Lung (tissue), 12 donors: ENCODE results near the gene CTXND2. TPM values are rescaled to one million over a fixed set of nuclear protein-coding genes. Genes with fewer than 3 reads are reported as not detected.

Source experiments
- ATAC-seq: fragments of 200-7000 bp; cut with Tn5 transposase; one replicate; pipeline ENCODE4 v1.9.1; 2020; ENCODE audit warnings: moderate number of reproducible peaks; ENCODE audit not compliant: insufficient read depth, low FRiP score
- DNase-seq, 3 donors: peaks; one replicate each; pipeline ENCODE4 v3.0.0-alpha.2; 2013 to 2017
- H3K27ac ChIP-seq, 2 donors: one replicate each; pipeline ENCODE4 v1.5.1; 2013; ENCODE audit warnings: mild to moderate bottlenecking in 2 of 2, moderate library complexity in 2 of 2, control low read depth in 1 of 2, inconsistent platforms in 1 of 2, low read depth in 1 of 2, low read length in 1 of 2
- H3K27me3 ChIP-seq, 3 donors: one replicate each; pipeline ENCODE4 v1.5.1; 2013; ENCODE audit warnings: low read length in 2 of 3; ENCODE audit not compliant: control insufficient read depth in 3 of 3, insufficient read depth in 3 of 3
- H3K36me3 ChIP-seq, 4 donors: one replicate each; pipeline ENCODE4 v1.5.1; 2013; ENCODE audit warnings: low read length in 4 of 4, mild to moderate bottlenecking in 1 of 4, moderate library complexity in 1 of 4; ENCODE audit not compliant: control insufficient read depth in 4 of 4, insufficient read depth in 4 of 4
- H3K4me1 ChIP-seq, 5 donors: one replicate each; pipeline ENCODE4 v1.5.1; 2013; ENCODE audit warnings: low read length in 5 of 5, mild to moderate bottlenecking in 2 of 5, moderate library complexity in 1 of 5; ENCODE audit not compliant: control insufficient read depth in 5 of 5, insufficient read depth in 5 of 5
- H3K4me3 ChIP-seq: one replicate; pipeline ENCODE4 v1.5.1; 2013; ENCODE audit warnings: mild to moderate bottlenecking, control low read depth, moderate library complexity
- H3K9ac ChIP-seq, 2 donors: one replicate each; pipeline ENCODE4 v1.5.1; 2013; ENCODE audit warnings: low read length in 2 of 2, control low read depth in 1 of 2; ENCODE audit not compliant: insufficient read depth in 1 of 2
- H3K9me3 ChIP-seq, 4 donors: one replicate each; pipeline ENCODE4 v1.5.1; 2013; ENCODE audit warnings: low read length in 3 of 4, mild to moderate bottlenecking in 1 of 4, moderate library complexity in 1 of 4; ENCODE audit not compliant: control insufficient read depth in 4 of 4, insufficient read depth in 3 of 4
- WGBS, 2 donors: extraction: QIAGEN DNeasy Blood & Tissue Kit; methylation state at CpG; one replicate each; pipeline ENCODE4 v1.1.7; 2013; 5-methylcytosine and 5-hydroxymethylcytosine counted together
- polyA plus RNA-seq, 2 donors: library from polyadenylated mRNA; stranded (reverse); fragments of 200-250 nt; gene quantifications; one replicate each; pipeline ENCODE4 v1.2.1, GENCODE V29; 2013
- total RNA-seq, 2 donors: library from RNA; depleted of rRNA in 1 of 2; stranded (reverse); fragments of >200 nt in 1 of 2; gene quantifications; one replicate each; pipeline ENCODE4 v1.2.1, GENCODE V29; 2014 to 2021
- TF ChIP-seq, protein P1 (sequence below): IDR thresholded peaks from 2 replicates; pipeline ENCODE4 v1.5.1; 2012; ENCODE audit warnings: mild to moderate bottlenecking; ENCODE audit errors: control extremely low read depth, extremely low read depth
- donor health status: control.
- donor health status: control.
- donor health status: Bipolar disorder and iron deficiency.
- donor health status: healthy.
- donor health status: DM: yes; HTN: yes; CAD: no.

CTXND2 gene
- total and polyA plus RNA-seq, 4 donors: 0.02 TPM; not detected in 3

GRCh38 chr1:150906813-150907212, 19.9 kb downstream of the CTXND2 start:
- H3K9ac ChIP-seq: no peak overlapping the region
- H3K4me3 ChIP-seq: no peak overlapping the region
- H3K4me1 ChIP-seq: no peaks in the 10 kb centered on the region
- no peak overlapping the region for H3K27ac ChIP-seq
- TF ChIP-seq, protein P1, sequence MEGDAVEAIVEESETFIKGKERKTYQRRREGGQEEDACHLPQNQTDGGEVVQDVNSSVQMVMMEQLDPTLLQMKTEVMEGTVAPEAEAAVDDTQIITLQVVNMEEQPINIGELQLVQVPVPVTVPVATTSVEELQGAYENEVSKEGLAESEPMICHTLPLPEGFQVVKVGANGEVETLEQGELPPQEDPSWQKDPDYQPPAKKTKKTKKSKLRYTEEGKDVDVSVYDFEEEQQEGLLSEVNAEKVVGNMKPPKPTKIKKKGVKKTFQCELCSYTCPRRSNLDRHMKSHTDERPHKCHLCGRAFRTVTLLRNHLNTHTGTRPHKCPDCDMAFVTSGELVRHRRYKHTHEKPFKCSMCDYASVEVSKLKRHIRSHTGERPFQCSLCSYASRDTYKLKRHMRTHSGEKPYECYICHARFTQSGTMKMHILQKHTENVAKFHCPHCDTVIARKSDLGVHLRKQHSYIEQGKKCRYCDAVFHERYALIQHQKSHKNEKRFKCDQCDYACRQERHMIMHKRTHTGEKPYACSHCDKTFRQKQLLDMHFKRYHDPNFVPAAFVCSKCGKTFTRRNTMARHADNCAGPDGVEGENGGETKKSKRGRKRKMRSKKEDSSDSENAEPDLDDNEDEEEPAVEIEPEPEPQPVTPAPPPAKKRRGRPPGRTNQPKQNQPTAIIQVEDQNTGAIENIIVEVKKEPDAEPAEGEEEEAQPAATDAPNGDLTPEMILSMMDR: no peak
- ATAC-seq: no peak
- no peaks in the 10 kb centered on the region for H3K36me3 ChIP-seq
- 76 to 88% methylated on average over 2 of the region's 2 CpGs for WGBS, 2 donors
- no peaks in the 10 kb centered on the region for H3K27me3 ChIP-seq
- DNase-seq: no peak
- no peaks in the 10 kb centered on the region for H3K9me3 ChIP-seq

DNA sequence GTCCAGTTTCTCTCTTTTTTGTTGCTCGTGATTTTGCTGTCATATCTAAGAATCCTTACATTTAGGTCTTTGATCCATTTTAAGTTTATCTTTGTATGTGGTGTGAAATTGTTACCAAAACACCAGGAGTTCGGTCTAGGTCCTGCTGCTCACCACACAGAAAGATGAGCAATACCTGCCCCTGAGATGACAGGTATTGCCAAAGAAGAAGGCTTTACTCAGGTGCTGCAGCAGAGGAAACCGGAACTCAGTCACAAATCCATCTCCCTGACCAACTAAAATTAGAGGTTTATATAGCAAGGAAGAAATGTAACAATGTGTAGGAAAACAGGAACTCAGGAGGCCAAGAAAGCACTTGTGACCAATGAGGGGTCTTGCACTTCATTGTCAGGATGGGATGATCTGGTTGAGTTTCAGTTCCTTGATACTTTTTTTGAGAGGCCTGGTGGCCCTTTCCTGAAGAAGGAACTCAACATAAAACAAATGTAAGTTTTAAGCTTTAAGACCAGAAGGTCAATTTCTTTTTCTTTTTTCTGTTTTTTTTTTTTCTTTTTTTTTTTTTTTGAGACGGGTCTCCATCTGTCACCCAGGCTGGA, 22.7 kb downstream of the CTXND2 start:
- H3K9ac ChIP-seq: no peak overlapping the region
- DNase-seq (no peak), ATAC-seq (no peak)
- H3K27me3 ChIP-seq: no peaks in the 10 kb centered on the region
- H3K36me3 ChIP-seq: no peaks in the 10 kb centered on the region
- H3K4me3 ChIP-seq: no peak overlapping the region
- TF ChIP-seq, protein P1: no peak
- no peaks in the 10 kb centered on the region for H3K4me1 ChIP-seq
- 87 to 88% methylated on average over 4 of the region's 4 CpGs for WGBS, 2 donors
- no peak overlapping the region for H3K27ac ChIP-seq
- H3K9me3 ChIP-seq: no peaks in the 10 kb centered on the region

DNA sequence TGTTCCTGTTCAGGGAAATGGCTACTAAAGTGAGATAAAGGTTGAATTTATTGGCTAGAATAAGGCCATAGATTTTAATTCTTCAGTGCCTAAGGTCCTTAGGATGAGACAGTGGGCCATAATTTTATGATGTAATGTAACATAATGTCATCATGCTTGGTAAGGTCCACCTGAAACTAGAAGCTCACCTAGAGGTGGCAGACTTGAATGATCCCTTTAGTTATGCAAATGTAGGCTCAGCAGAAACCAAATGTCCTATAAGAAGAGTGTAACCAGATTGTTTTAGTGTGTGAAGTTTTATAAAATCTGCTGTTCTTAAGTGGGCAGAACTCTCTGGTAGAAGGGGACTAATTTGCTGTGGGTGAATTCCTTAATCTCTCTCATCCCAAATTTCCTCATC, 25.7 kb downstream of the CTXND2 start:
- Histone ChIP-seq H3K4me1 (no peaks in the 10 kb centered on the region), H3K27ac (no peak overlapping the region), H3K9ac (no peak overlapping the region), H3K27me3 (no peaks in the 10 kb centered on the region), H3K4me3 (no peak overlapping the region), H3K36me3 (no peaks in the 10 kb centered on the region), H3K9me3 (no peaks in the 10 kb centered on the region)
- TF ChIP-seq, protein P1: no peak
- no peak for DNase-seq
- ATAC-seq: no peak

DNA sequence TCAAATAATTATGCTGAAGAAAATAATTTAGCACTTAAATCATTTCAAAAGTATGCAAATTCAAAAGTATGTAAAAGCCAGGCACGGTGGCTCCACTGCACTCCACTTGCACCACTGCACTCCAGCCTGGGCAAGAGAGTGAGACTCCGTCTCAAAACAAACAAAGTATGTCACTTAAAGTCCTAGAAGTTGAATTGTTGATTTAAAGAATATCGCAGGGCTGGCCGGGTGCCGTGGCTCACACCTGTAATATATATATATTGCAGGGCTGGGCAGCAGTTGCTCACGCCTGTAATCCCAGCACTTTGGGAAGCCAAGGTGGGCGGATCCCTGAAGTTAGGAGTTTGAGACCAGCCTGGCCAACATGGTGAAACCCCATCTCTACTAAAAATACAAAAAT, 30.5 kb downstream of the CTXND2 start:
- TF ChIP-seq, protein P1: no peak
- Histone ChIP-seq H3K4me1 (peaks cover 0 to 3% (median 0%) of the 10 kb centered on the region in 5 donors), H3K4me3 (no peak overlapping the region), H3K36me3 (no peaks in the 10 kb centered on the region), H3K9ac (no peak overlapping the region), H3K27me3 (no peaks in the 10 kb centered on the region), H3K9me3 (no peaks in the 10 kb centered on the region), H3K27ac (no peak overlapping the region)
- 68 to 89% methylated on average over 7 of the region's 7 CpGs for WGBS, 2 donors
- DNase-seq (no peak), ATAC-seq (no peak)
